Measurements from ENCODE around the gene BAAT. TPM values are rescaled to one million over a fixed set of nuclear protein-coding genes. Genes with fewer than 3 reads are reported as not detected.

BAAT gene
- total and polyA plus RNA-seq, 9 of the 15 experiments (the other 6 are each of a cell fraction or from before 2014, with no cell fraction given), result 0.17 to 0.76 (median 0.32) TPM

- Histone ChIP-seq H4K20me1 (replicated peaks; ENCODE audit: control insufficient read depth, insufficient read depth, low read length) (no peaks in the 10 kb centered on the region), H3K4me1 (replicated peaks in 1 of 2; ENCODE audit: control insufficient read depth in 2 of 2, insufficient read depth in 2 of 2, low read length in 2 of 2) (peaks cover 0 to 5% of the 10 kb centered on the region in 2 experiments; a peak in 4 of 5 replicates), H3K9ac (ENCODE audit: insufficient read depth in 1 of 2, low read depth in 2 of 2, low read length in 2 of 2) (no peak overlapping the region), H3K9me3 (replicated peaks; ENCODE audit: control insufficient read depth, insufficient read depth, low read depth, low read length) (no peaks in the 10 kb centered on the region), H3K27ac (ENCODE audit: extremely low read depth, low read depth, low read length) (no peak overlapping the region), H3K9me1 (ENCODE audit: control insufficient read depth, insufficient read depth, low read length) (no peaks in the 10 kb centered on the region), H3K4me2 (ENCODE audit: insufficient read depth, low read length) (no peak overlapping the region), H2AFZ (ENCODE audit: low read depth, low read length) (no peak overlapping the region), H3K4me3 (no peak overlapping the region), H3K27me3 (ENCODE audit: control insufficient read depth in 2 of 2, insufficient read depth in 2 of 2, low read length in 2 of 2) (no peaks in the 10 kb centered on the region), H3K36me3 (ENCODE audit: control insufficient read depth, insufficient read depth, low read length) (no peaks in the 10 kb centered on the region), H3K79me2 (ENCODE audit: control insufficient read depth, insufficient read depth, low read length) (no peaks in the 10 kb centered on the region)
- ChIA-PET CTCF (ENCODE audit: low intra/inter-chr PET ratio) (no interaction called here), POLR2A (interaction anchor here (0.6 to 0.7 kb wide), 2 partner anchors 49 to 220 kb away, joined by 3 to 4 read pairs; no protein-coding TSS in a partner anchor)
- BruUV-seq (replicated peaks), result no TSS peak
- WGBS (ENCODE audit: insufficient coverage, low coverage, missing lambda C conversion rate), result 45% methylated on average over 4 of the region's 4 CpGs
- ATAC-seq, result no peak
- intact Hi-C loops (cut with micrococcal nuclease), result loop anchor here (10.0 kb wide), 2 partner anchors 59 to 201 kb away; partner anchors contain the start of gene RNF20
- TF ChIP-seq PHB2 (IDR thresholded peaks at IDR 0.05; ENCODE audit: low read depth), result no peak
- TF ChIP-seq CHD1 (IDR thresholded peaks at IDR 0.05; ENCODE audit: low read length), result no peak
- TF ChIP-seq FUS (optimal IDR thresholded peaks at IDR 0.05; ENCODE audit: low read depth, low read length), result no peak
- TF ChIP-seq ZNF445 (CRISPR knock-in tag; IDR thresholded peaks at IDR 0.05; ENCODE audit: low read depth), result no peak
- no peak for TF ChIP-seq ID3 (CRISPR knock-in tag; IDR thresholded peaks at IDR 0.05)
- TF ChIP-seq ID3 (tag; IDR thresholded peaks at IDR 0.05), result no peak
- no peak for FAIRE-seq
- no peak for DNase-seq (ENCODE audit: extremely low read depth in 1 of 4, low spot score in 3 of 4)
- in situ Hi-C loops (cut with MboI), result no loop called here
Observed at GRCh38 chr9:101333490-101333889, 51.3 kb downstream of the BAAT start.

- Histone ChIP-seq H3K27ac (ENCODE audit: extremely low read depth, low read depth, low read length) (no peak overlapping the region), H3K4me1 (replicated peaks in 1 of 2; ENCODE audit: control insufficient read depth in 2 of 2, insufficient read depth in 2 of 2, low read length in 2 of 2) (peaks cover 0 to 5% of the 10 kb centered on the region in 2 experiments; a peak in 4 of 5 replicates), H3K79me2 (ENCODE audit: control insufficient read depth, insufficient read depth, low read length) (no peaks in the 10 kb centered on the region), H3K27me3 (ENCODE audit: control insufficient read depth in 2 of 2, insufficient read depth in 2 of 2, low read length in 2 of 2) (no peaks in the 10 kb centered on the region), H3K4me3 (no peak overlapping the region), H3K4me2 (ENCODE audit: insufficient read depth, low read length) (no peak overlapping the region), H4K20me1 (replicated peaks; ENCODE audit: control insufficient read depth, insufficient read depth, low read length) (no peaks in the 10 kb centered on the region), H3K9ac (ENCODE audit: insufficient read depth in 1 of 2, low read depth in 2 of 2, low read length in 2 of 2) (no peak overlapping the region), H3K9me3 (replicated peaks; ENCODE audit: control insufficient read depth, insufficient read depth, low read depth, low read length) (no peaks in the 10 kb centered on the region; the same call in 1 of the 2 replicates), H3K9me1 (ENCODE audit: control insufficient read depth, insufficient read depth, low read length) (no peaks in the 10 kb centered on the region), H2AFZ (ENCODE audit: low read depth, low read length) (no peak overlapping the region), H3K36me3 (ENCODE audit: control insufficient read depth, insufficient read depth, low read length) (no peaks in the 10 kb centered on the region)
- FAIRE-seq (no peak), DNase-seq (ENCODE audit: extremely low read depth in 1 of 4, low spot score in 3 of 4) (no peak), ATAC-seq (no peak)
- WGBS (ENCODE audit: insufficient coverage, low coverage, missing lambda C conversion rate), result 79% methylated on average over 1 of the region's 1 CpG
- in situ Hi-C loops (cut with MboI) (no loop called here), intact Hi-C loops (cut with micrococcal nuclease) (loop anchor here (10.0 kb wide), 2 partner anchors 58 to 202 kb away; partner anchors contain the start of gene RNF20)
- BruUV-seq (replicated peaks), result no TSS peak
- ChIA-PET CTCF (ENCODE audit: low intra/inter-chr PET ratio) (no interaction called here), POLR2A (no interaction called here)
- TF ChIP-seq, protein P1, sequence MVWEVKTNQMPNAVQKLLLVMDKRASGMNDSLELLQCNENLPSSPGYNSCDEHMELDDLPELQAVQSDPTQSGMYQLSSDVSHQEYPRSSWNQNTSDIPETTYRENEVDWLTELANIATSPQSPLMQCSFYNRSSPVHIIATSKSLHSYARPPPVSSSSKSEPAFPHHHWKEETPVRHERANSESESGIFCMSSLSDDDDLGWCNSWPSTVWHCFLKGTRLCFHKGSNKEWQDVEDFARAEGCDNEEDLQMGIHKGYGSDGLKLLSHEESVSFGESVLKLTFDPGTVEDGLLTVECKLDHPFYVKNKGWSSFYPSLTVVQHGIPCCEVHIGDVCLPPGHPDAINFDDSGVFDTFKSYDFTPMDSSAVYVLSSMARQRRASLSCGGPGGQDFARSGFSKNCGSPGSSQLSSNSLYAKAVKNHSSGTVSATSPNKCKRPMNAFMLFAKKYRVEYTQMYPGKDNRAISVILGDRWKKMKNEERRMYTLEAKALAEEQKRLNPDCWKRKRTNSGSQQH (CRISPR knock-in tag; IDR thresholded peaks at IDR 0.05), result no peak
- TF ChIP-seq FOXM1 (IDR thresholded peaks at IDR 0.05; ENCODE audit: low read depth), result no peak
- no peak for TF ChIP-seq FOXM1 (CRISPR knock-in tag; IDR thresholded peaks at IDR 0.05; ENCODE audit: low read depth)
- no peak for TF ChIP-seq RBM25 (IDR thresholded peaks at IDR 0.05; ENCODE audit: low read depth, low read length, severe bottlenecking)
- TF ChIP-seq, protein P2, sequence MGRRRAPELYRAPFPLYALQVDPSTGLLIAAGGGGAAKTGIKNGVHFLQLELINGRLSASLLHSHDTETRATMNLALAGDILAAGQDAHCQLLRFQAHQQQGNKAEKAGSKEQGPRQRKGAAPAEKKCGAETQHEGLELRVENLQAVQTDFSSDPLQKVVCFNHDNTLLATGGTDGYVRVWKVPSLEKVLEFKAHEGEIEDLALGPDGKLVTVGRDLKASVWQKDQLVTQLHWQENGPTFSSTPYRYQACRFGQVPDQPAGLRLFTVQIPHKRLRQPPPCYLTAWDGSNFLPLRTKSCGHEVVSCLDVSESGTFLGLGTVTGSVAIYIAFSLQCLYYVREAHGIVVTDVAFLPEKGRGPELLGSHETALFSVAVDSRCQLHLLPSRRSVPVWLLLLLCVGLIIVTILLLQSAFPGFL (CRISPR knock-in tag; IDR thresholded peaks at IDR 0.05), result no peak
- TF ChIP-seq, protein P3, sequence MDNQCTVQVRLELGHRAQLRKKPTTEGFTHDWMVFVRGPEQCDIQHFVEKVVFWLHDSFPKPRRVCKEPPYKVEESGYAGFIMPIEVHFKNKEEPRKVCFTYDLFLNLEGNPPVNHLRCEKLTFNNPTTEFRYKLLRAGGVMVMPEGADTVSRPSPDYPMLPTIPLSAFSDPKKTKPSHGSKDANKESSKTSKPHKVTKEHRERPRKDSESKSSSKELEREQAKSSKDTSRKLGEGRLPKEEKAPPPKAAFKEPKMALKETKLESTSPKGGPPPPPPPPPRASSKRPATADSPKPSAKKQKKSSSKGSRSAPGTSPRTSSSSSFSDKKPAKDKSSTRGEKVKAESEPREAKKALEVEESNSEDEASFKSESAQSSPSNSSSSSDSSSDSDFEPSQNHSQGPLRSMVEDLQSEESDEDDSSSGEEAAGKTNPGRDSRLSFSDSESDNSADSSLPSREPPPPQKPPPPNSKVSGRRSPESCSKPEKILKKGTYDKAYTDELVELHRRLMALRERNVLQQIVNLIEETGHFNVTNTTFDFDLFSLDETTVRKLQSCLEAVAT (IDR thresholded peaks at IDR 0.05), result no peak
- no peak for TF ChIP-seq ZNF24 (IDR thresholded peaks at IDR 0.05)
Observed at GRCh38 chr9:101332362-101332761, 52.4 kb downstream of the BAAT start.

Measured in K562 (cell line).